Trophoblast cell (in vitro differentiated cells and primary cell): ENCODE measurements around the gene ZBTB21.
"Not testable (repeated sequence)": the region's sequence is repeated elsewhere in the genome, so short reads cannot be mapped to it uniquely, and the experiment has no call there.

ENCODE experiments used
- DNase-seq, 2 donors: peaks; one replicate each; pipeline ENCODE4 v3.0.0-alpha.2; 2016
- H2AFZ ChIP-seq: 2 replicates; pipeline ENCODE4 v1.6.1; 2013; ENCODE audit warnings: low read length, moderate library complexity, mild to moderate bottlenecking; ENCODE audit not compliant: insufficient read depth, poor library complexity
- H2AK5ac ChIP-seq: 2 replicates; pipeline ENCODE4 v1.6.1; 2013; ENCODE audit warnings: mild to moderate bottlenecking, low read length
- H2BK120ac ChIP-seq: 2 replicates; pipeline ENCODE4 v1.6.1; 2013; ENCODE audit warnings: low read length, mild to moderate bottlenecking, moderate library complexity; ENCODE audit not compliant: insufficient read depth, poor library complexity
- H2BK12ac ChIP-seq: 2 replicates; pipeline ENCODE4 v1.6.1; 2013; ENCODE audit warnings: mild to moderate bottlenecking, low read length, moderate library complexity
- H2BK5ac ChIP-seq: 2 replicates; pipeline ENCODE4 v1.6.1; 2013; ENCODE audit warnings: low read length, low read depth, moderate library complexity, mild to moderate bottlenecking; ENCODE audit not compliant: poor library complexity
- H3K14ac ChIP-seq: 2 replicates; pipeline ENCODE4 v1.6.1; 2013; ENCODE audit warnings: mild to moderate bottlenecking, low read length
- H3K18ac ChIP-seq: 2 replicates; pipeline ENCODE4 v1.6.1; 2013; ENCODE audit warnings: mild to moderate bottlenecking, low read length
- H3K23ac ChIP-seq: 2 replicates; pipeline ENCODE4 v1.6.1; 2013; ENCODE audit warnings: low read length
- H3K27ac ChIP-seq: 2 replicates; pipeline ENCODE4 v1.5.1; 2013; ENCODE audit warnings: low read depth, mild to moderate bottlenecking, inconsistent platforms, low read length, moderate library complexity
- H3K27me3 ChIP-seq: 2 replicates; pipeline ENCODE4 v1.6.1; 2013; ENCODE audit warnings: inconsistent platforms, mild to moderate bottlenecking, low read length, moderate library complexity; ENCODE audit not compliant: insufficient read depth
- H3K36me3 ChIP-seq, 2 experiments: 1 replicate in 1 of 2; 2 replicates in 1 of 2; pipeline ENCODE4 v1.6.1; 2013; ENCODE audit warnings: low read length in 2 of 2, mild to moderate bottlenecking in 2 of 2, moderate library complexity in 1 of 2; ENCODE audit not compliant: insufficient read depth in 2 of 2, control insufficient read depth in 1 of 2
- H3K4ac ChIP-seq: 2 replicates; pipeline ENCODE4 v1.6.1; 2013; ENCODE audit warnings: low read depth, mild to moderate bottlenecking, low read length, moderate library complexity
- H3K4me1 ChIP-seq, 2 experiments: 1 replicate in 1 of 2; 2 replicates in 1 of 2; pipeline ENCODE4 v1.6.1; 2013; ENCODE audit warnings: low read length in 2 of 2, mild to moderate bottlenecking in 2 of 2, moderate library complexity in 1 of 2; ENCODE audit not compliant: insufficient read depth in 2 of 2, control insufficient read depth in 1 of 2
- H3K4me2 ChIP-seq: 2 replicates; pipeline ENCODE4 v1.6.1; 2013; ENCODE audit warnings: inconsistent platforms, mild to moderate bottlenecking, low read length, moderate library complexity
- H3K4me3 ChIP-seq: 2 replicates; pipeline ENCODE4 v1.5.1; 2013; ENCODE audit warnings: mild to moderate bottlenecking, low read depth, low read length, inconsistent platforms
- H3K79me1 ChIP-seq: one replicate; pipeline ENCODE4 v1.6.1; 2013; ENCODE audit warnings: low read length
- H3K79me2 ChIP-seq: 2 replicates; pipeline ENCODE4 v1.6.1; 2013; ENCODE audit warnings: low read length, mild to moderate bottlenecking; ENCODE audit not compliant: control insufficient read depth, insufficient read depth, poor library complexity
- H3K9ac ChIP-seq: 2 replicates; pipeline ENCODE4 v1.6.1; 2013; ENCODE audit warnings: mild to moderate bottlenecking, low read length
- H3K9me3 ChIP-seq: 2 replicates; pipeline ENCODE4 v1.6.1; 2013; ENCODE audit warnings: low read depth, mild to moderate bottlenecking, control low read depth, inconsistent platforms, low read length; ENCODE audit not compliant: insufficient read depth
- H4K12ac ChIP-seq: 2 replicates; pipeline ENCODE4 v1.6.1; 2013; ENCODE audit warnings: low read depth, mild to moderate bottlenecking, low read length, moderate library complexity
- H4K8ac ChIP-seq: 2 replicates; pipeline ENCODE4 v1.6.1; 2013; ENCODE audit warnings: low read depth, mild to moderate bottlenecking, low read length, moderate library complexity
- H4K91ac ChIP-seq: one replicate; pipeline ENCODE4 v1.6.1; 2013; ENCODE audit warnings: low read depth, mild to moderate bottlenecking, low read length, moderate library complexity
- WGBS: extraction: QIAGEN DNeasy Blood & Tissue Kit; methylation state at CpG from one replicate; pipeline ENCODE4 v1.1.7; 2013; ENCODE audit warnings: missing lambda C conversion rate; ENCODE audit not compliant: insufficient read length, insufficient coverage; ENCODE audit errors: extremely low coverage; 5-methylcytosine and 5-hydroxymethylcytosine counted together

ZBTB21 gene

GRCh38 chr21:41960386-41960785 lies 49.8 kb downstream of the ZBTB21 start:
- H3K18ac ChIP-seq, result no peak overlapping the region
- no peak for DNase-seq
- no peak overlapping the region for H3K14ac ChIP-seq
- no peak overlapping the region for H3K27ac ChIP-seq
- H4K12ac ChIP-seq, result no peak overlapping the region
- no peak overlapping the region for H4K91ac ChIP-seq
- no peak overlapping the region for H3K23ac ChIP-seq
- no peak overlapping the region for H2BK12ac ChIP-seq
- no peak overlapping the region for H2BK5ac ChIP-seq
- H3K36me3 ChIP-seq, result no peaks in the 10 kb centered on the region
- H3K9me3 ChIP-seq, result no peaks in the 10 kb centered on the region
- H3K79me1 ChIP-seq, result peaks cover 1% of the 10 kb centered on the region
- no peak overlapping the region for H4K8ac ChIP-seq
- no peak overlapping the region for H3K9ac ChIP-seq
- H3K4me1 ChIP-seq, result peaks cover 11 to 20% of the 10 kb centered on the region in 2 experiments
- H2BK120ac ChIP-seq, result no peak overlapping the region
- H2AK5ac ChIP-seq, result no peak overlapping the region
- no peak overlapping the region for H3K4me2 ChIP-seq
- H3K4me3 ChIP-seq, result no peak overlapping the region
- H3K79me2 ChIP-seq, result no peaks in the 10 kb centered on the region
- no peak overlapping the region for H3K4ac ChIP-seq
- H2AFZ ChIP-seq, result no peak overlapping the region
- H3K27me3 ChIP-seq, result no peaks in the 10 kb centered on the region
- no CpG with 5 or more reads among the region's 8 CpGs for WGBS

DNA sequence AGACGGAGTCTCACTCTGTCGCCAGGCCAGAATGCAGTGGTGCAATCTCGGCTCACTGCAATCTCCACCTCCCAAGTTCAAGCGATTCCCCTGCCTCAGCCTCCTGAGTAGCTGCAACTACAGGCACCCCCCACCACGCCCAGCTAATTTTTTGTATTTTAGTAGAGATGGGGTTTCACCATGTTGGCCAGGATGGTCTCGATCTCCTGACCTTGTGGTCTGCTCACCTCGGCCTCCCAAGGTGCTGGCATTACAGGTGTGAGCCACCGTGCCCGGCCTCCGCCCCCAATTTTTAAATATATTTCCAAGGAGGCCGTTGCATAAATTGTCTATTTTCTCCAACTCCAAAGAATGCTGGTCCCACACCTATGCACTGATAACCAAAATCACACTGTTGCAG lies 50.5 kb downstream of the ZBTB21 start:
- WGBS, result no CpG with 5 or more reads among the region's 11 CpGs
- not testable (repeated sequence) for H3K79me2 ChIP-seq, H4K12ac ChIP-seq, H3K9me3 ChIP-seq, H3K9ac ChIP-seq, H2BK12ac ChIP-seq, DNase-seq, H3K27me3 ChIP-seq, H3K27ac ChIP-seq, H2BK120ac ChIP-seq, H2AK5ac ChIP-seq, H3K23ac ChIP-seq, H2AFZ ChIP-seq, H3K14ac ChIP-seq, H4K8ac ChIP-seq, H3K4me2 ChIP-seq, H3K4me3 ChIP-seq, H3K79me1 ChIP-seq, H3K18ac ChIP-seq, H3K4ac ChIP-seq, H2BK5ac ChIP-seq, H3K36me3 ChIP-seq, H4K91ac ChIP-seq
- peaks cover 11 to 20% of the 10 kb centered on the region in 2 experiments for H3K4me1 ChIP-seq

DNA sequence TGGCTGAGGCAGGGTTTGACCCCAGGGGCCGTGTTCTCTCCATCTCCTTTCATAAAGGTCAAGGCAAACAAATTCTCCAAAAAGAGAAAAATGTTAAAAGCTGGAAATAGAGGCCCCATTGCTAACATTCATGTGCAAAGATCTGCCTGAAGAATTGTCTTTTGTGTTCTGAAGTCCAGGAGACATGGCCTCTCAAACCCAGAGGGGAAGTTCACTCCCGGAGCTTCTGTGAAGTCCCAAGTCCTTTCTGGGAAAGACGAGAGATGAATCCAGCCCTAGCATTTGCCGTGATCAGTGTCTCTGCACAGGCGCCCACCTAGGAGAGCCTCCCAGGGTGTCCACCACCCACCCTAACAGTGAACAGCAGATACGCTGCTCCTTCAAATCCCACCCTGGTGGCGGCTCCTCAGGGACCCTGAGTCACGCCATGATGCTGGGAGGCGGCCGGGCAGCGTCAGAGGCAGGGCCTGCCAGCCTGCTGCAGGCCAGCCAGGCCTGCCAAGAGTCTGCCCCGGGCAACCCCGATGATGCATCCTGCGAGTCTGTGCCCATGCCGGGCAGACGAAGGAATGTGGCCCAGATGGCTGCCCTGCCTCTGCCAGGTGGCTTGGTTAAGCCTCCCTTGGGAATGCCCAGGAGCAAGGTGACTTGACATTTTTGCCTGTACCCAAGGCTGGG lies 51.1 kb downstream of the ZBTB21 start:
- Histone ChIP-seq H2AFZ (no peak overlapping the region), H3K79me2 (no peaks in the 10 kb centered on the region), H3K4me1 (peaks cover 15 to 25% of the 10 kb centered on the region in 2 experiments), H3K79me1 (peaks cover 1% of the 10 kb centered on the region), H3K4me2 (no peak overlapping the region), H2BK120ac (no peak overlapping the region), H4K91ac (no peak overlapping the region), H3K4ac (no peak overlapping the region), H3K14ac (no peak overlapping the region), H3K18ac (no peak overlapping the region), H3K9me3 (peaks cover 4% of the 10 kb centered on the region), H3K23ac (no peak overlapping the region), H4K8ac (no peak overlapping the region), H2AK5ac (no peak overlapping the region), H4K12ac (no peak overlapping the region), H3K9ac (no peak overlapping the region), H3K36me3 (no peaks in the 10 kb centered on the region), H2BK12ac (peak overlapping the region; percentile 27), H3K27ac (no peak overlapping the region), H3K27me3 (no peaks in the 10 kb centered on the region), H3K4me3 (no peak overlapping the region), H2BK5ac (no peak overlapping the region)
- WGBS, result no CpG with 5 or more reads among the region's 16 CpGs
- no peak for DNase-seq

- H2AFZ ChIP-seq, result no peak overlapping the region
- H3K4me3 ChIP-seq, result no peak overlapping the region
- no peak overlapping the region for H3K18ac ChIP-seq
- H3K36me3 ChIP-seq, result no peaks in the 10 kb centered on the region
- no peak overlapping the region for H3K23ac ChIP-seq
- peak; percentile 83 to 95 for DNase-seq
- H2BK12ac ChIP-seq, result no peak overlapping the region
- peak overlapping the region; percentile 15 for H3K14ac ChIP-seq
- WGBS, result no CpG with 5 or more reads among the region's 24 CpGs
- peaks cover 3% of the 10 kb centered on the region for H3K79me2 ChIP-seq
- H3K27me3 ChIP-seq, result no peaks in the 10 kb centered on the region
- no peak overlapping the region for H2BK5ac ChIP-seq
- H3K9ac ChIP-seq, result no peak overlapping the region
- no peak overlapping the region for H2AK5ac ChIP-seq
- peaks cover 15 to 29% of the 10 kb centered on the region in 2 experiments for H3K4me1 ChIP-seq
- peak overlapping the region; percentile 12 for H2BK120ac ChIP-seq
- peaks cover 4% of the 10 kb centered on the region for H3K9me3 ChIP-seq
- peak overlapping the region; percentile 31 for H3K4me2 ChIP-seq
- no peak overlapping the region for H4K8ac ChIP-seq
- H4K12ac ChIP-seq, result no peak overlapping the region
- H4K91ac ChIP-seq, result peak overlapping the region; percentile 23
- H3K27ac ChIP-seq, result peak overlapping the region; percentile 34
- peaks cover 5% of the 10 kb centered on the region for H3K79me1 ChIP-seq
- H3K4ac ChIP-seq, result no peak overlapping the region
These were observed 52.0 kb downstream of the ZBTB21 start for GRCh38 chr21:41957991-41958766.
